Prostate gland (tissue), 2 donors: ENCODE results near the gene SLC34A1.

ENCODE experiments used
- POLR2AphosphoS5 ChIP-seq: sonication (generic); formaldehyde crosslinking; IDR thresholded peaks from one replicate; pipeline ENCODE4 v1.6.1; 2017; ENCODE audit warnings: antibody characterized with exemption
- TF ChIP-seq, protein P1 (sequence below), 4 experiments: fragments of 200-600 bp in 2 of 4; fragments of 450-650 bp in 2 of 4; sonication (generic) in 2 of 4; IDR thresholded peaks; 1 replicate in 3 of 4; 2 replicates in 1 of 4; pipeline ENCODE4 v1.5.1; 2016 to 2019; ENCODE audit warnings: antibody characterized with exemption in 4 of 4, mild to moderate bottlenecking in 2 of 4, moderate library complexity in 2 of 4

DNA sequence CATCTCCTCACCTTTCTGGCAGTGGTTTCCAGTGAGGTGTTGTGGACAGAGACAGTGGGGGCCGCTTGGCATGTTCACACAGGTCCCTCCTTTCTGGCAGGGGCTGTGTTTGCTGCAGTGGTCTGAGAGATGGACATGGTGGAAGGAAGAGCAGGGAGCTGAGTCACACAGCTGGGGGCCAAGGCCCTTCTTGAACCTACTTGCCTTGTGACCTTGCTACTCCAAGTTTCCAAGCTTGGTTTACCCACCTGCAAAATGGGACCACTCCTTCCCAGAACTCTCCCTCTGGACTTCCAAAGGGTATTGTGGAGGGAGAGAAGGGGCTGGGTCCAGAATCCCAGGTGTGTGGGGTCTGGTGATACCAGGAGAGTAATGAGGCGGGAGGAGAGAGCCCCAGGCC lies 21.1 kb downstream of the SLC34A1 start:
- TF ChIP-seq, protein P1, sequence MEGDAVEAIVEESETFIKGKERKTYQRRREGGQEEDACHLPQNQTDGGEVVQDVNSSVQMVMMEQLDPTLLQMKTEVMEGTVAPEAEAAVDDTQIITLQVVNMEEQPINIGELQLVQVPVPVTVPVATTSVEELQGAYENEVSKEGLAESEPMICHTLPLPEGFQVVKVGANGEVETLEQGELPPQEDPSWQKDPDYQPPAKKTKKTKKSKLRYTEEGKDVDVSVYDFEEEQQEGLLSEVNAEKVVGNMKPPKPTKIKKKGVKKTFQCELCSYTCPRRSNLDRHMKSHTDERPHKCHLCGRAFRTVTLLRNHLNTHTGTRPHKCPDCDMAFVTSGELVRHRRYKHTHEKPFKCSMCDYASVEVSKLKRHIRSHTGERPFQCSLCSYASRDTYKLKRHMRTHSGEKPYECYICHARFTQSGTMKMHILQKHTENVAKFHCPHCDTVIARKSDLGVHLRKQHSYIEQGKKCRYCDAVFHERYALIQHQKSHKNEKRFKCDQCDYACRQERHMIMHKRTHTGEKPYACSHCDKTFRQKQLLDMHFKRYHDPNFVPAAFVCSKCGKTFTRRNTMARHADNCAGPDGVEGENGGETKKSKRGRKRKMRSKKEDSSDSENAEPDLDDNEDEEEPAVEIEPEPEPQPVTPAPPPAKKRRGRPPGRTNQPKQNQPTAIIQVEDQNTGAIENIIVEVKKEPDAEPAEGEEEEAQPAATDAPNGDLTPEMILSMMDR (IDR thresholded peaks at IDR 0.05), result no peak
- no peak for TF ChIP-seq POLR2AphosphoS5
